NCI-H748 (cell line): ENCODE data around the gene NR5A1.
A peak's percentile ranks its signal among the peaks of the same experiment; 100 is the strongest.

Experiments
- DNase-seq: peaks from one replicate; lab custom pipeline; 2025; ENCODE audit not compliant: unreplicated experiment; lab: John Stamatoyannopoulos, UW

NR5A1 gene

GRCh38 chr9:124506931-124507879 lies at the start of gene NR5A1:
Gene NR5A1, minus strand, starts transcription at chr9:124507399. Its CDS starts 4,004 bp downstream, at chr9:124503395.
- DNase-seq, result no peak

GRCh38 chr9:124555043-124555442 lies 47.8 kb upstream of the NR5A1 start:
- DNase-seq, result no peak

GRCh38 chr9:124553738-124554137 lies 46.5 kb upstream of the NR5A1 start:
- no peak for DNase-seq

DNA sequence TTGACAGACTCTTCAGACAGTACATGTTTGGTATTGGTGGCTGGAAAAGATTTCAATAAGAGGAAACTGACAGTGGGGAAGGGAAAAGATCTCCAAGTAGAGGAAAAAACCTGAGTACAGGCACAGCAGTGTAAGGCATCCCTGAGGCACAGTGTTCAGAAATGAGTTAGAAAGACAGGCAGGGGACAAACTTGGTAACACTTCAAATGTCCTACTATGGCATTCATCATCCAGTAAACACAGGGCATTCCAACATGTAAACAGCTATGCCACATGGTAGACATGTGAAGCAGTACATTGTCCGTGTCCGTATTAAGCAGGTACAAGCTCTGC lies 45.0 kb upstream of the NR5A1 start:
- DNase-seq, result no peak

- DNase-seq, result peak; percentile 16
These were observed 44.5 kb upstream of the NR5A1 start for GRCh38 chr9:124551472-124552272.

GRCh38 chr9:124550072-124550471 lies 42.9 kb upstream of the NR5A1 start:
- DNase-seq, result no peak

DNA sequence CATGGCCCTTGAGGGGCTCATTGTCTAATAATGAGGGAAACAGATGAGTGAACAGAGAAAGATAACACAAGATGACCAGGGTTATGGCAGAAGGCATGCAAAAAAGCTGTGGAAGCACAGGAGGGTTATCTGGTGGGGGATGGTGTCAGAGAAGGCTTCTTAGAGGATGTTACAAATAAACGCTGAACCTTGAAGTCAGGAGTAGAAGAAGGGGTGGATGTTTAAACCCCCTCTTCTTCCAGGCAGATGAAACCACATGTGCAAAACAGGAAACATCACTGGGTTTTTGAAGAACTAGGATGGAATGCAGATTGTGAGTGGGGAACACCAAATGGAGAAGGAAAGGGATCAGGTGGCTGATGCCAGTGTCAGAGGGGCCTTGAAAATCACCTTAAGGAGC lies 41.8 kb upstream of the NR5A1 start:
- DNase-seq, result no peak

GRCh38 chr9:124544535-124544934 lies 37.3 kb upstream of the NR5A1 start:
- no peak for DNase-seq

DNA sequence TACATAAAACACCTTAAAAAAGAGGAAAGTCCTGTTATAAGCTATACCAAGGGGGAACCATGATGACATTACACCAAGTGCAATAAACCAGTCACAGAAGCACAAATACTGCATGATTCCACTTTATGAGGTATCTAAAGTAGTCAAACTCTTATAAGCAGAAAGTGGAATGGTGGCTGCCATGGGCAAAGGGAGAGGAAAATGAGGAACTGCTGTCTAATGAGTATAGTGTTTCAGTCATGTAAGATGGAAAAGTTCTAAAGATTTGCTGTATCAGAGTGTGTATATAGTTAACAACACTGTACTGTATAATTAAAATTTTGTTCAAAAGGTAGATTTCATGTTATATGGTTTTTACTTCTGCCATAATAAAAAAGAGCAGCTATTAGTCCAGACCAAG lies 34.6 kb upstream of the NR5A1 start:
- DNase-seq, result no peak

GRCh38 chr9:124537926-124538325 lies 30.7 kb upstream of the NR5A1 start:
- DNase-seq, result no peak

GRCh38 chr9:124535846-124536245 lies 28.6 kb upstream of the NR5A1 start:
- no peak for DNase-seq

DNA sequence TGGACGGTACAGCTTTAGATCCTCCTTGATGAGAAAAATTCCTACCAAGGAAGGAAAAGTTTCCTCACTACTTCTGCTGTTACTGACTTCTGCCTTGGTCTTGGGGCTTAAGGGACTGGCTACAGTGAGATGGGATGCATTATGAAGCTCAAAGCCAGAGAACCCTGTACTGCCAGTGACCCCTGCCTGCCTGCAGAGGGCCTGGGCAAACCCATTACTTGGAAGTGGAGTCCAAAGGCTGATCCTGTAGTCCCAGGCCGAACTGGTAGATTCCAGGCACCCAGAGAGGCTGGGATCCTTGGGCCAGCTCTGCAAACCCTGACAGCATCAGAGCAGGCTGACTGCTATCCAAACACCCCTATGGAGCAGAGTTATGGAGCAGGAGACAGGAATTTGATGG lies 25.7 kb upstream of the NR5A1 start:
- DNase-seq, result no peak

DNA sequence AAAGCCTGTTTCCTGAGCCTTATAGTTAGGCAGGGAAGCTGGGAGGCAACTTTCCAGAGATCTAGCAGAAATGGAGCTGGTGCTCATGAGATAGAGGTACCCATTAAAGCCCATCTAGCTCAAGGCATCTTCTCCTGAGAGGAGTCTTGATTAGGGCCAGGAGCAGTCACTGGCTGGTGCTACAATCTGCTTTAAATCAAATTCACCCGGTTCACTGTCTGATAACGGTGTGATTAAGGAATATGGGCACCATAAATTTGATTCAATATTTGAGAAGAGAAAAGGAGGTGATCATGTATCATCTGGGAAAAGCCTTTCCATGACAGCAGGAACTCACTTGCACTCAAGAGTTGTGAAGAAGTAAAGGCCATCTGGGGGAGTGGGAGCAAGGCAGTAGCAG lies 23.9 kb upstream of the NR5A1 start:
- DNase-seq, result no peak

DNA sequence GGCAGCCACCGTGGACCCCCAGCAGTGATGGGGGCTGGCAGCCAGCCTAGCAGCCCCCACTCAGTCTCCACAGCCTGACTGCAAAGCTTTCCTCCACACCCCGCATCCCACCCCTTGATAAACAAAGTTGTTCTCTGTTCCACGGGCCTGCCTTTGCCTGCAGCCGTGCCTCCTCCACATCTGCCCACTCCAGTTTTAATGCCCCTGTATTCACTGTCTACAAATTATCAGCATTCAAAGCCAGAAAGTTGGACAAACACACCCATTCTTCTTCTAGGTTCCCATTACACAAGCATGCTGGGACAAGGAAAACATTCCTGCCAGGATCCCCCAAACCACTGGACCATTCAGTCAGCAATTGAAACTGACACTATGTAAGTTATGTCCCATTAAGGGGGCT lies 23.0 kb upstream of the NR5A1 start:
- no peak for DNase-seq

- no peak for DNase-seq
These were observed 20.6 kb upstream of the NR5A1 start for GRCh38 chr9:124527781-124528180.

DNA sequence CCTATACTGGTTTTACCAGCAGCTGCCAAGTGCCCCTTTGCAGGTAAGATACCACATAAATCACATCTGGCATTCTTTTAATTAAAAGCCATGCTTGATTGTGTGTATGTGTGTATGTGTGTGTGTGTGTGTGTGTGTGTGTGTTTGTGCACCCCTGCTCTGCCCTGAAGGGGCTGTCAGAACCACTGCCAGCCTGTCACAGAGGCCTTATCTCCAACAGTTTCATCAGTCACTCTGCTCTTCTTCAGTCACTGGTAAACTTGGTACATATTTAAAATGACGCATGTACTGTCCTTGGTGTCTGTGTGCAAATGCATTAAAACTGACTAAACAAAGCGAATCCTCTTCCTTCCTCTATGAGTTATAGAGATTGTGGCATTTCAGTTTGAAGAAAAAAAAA lies 19.0 kb upstream of the NR5A1 start:
- DNase-seq, result no peak

GRCh38 chr9:124522121-124523098 lies 15.2 kb upstream of the NR5A1 start:
- no peak for DNase-seq

DNA sequence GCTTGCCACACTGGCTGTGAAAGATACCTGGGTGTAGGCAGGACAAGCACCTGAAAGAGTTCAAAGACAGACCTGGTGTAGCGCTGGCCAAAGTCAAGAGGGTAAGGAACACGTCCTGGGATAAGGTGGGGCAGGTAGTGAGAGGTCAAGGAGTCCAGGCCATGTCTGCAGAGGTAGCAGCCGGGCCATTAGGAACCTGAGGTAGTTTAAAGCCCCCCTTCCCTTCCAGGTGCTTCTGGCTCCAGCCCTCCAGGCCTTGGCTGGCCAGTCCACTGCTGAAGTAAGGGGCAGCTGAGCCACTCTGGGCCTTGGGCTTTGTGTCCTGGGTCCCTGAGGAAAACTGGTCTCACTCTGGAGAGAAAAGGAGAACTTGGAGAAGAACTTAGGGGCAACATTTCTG lies 13.9 kb upstream of the NR5A1 start:
- no peak for DNase-seq

DNA sequence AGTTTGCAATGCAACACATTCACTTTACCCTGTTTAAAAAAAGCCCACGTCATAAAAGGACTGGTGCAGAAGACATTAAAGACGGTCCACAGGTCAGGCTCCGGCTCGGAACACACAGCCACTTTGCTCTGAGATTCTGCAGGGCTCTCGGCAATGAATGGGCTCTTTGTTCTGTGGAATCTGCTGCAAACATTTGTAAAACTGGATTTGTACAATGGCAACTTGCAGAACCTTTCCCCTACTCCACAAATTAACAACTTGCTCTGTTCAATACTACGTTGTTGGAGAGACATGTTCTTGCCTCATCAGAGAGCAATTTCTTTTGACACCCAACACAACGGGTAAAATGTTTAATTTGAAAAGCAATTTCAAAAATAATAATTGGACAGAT lies 13.0 kb upstream of the NR5A1 start:
- DNase-seq, result no peak

DNA sequence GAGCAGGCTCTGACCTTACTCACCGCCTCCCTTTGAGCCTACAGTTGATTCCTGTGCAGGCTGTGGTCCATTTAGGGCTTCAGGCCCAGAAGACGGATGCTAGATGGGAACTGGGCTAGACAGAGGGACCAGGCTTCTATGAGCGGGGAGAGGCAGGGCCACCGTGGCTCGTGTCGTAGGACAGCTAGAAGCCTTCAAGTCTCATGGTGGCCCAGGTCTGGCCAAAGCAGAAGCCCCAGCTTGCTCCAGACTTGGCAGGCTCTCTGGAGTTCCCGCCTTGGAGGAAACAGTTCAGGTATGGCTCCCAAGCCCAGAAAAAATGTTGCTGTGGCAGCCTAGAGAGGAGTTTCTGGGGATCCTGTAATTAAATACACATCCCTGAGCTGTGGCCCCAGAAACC lies 10.9 kb upstream of the NR5A1 start:
- DNase-seq, result no peak

- no peak for DNase-seq
These were observed 10.4 kb upstream of the NR5A1 start for GRCh38 chr9:124517600-124517999.
